ENCODE measurements around the gene C1QTNF4.
"Not testable (repeated sequence)": the region's sequence is repeated elsewhere in the genome, so short reads cannot be mapped to it uniquely, and the experiment has no call there.

C1QTNF4 gene

GRCh38 chr11:47593934-47594855 is at the start of gene C1QTNF4:
TSS of gene C1QTNF4 (minus strand) at chr11:47594411. CDS start at chr11:47590810, 3,601 bp downstream.
- H3K4me3 ChIP-seq (ENCODE audit: low read depth, low read length) = peak within 1 kb of the TSS; percentile 24
- TF ChIP-seq, protein P1, sequence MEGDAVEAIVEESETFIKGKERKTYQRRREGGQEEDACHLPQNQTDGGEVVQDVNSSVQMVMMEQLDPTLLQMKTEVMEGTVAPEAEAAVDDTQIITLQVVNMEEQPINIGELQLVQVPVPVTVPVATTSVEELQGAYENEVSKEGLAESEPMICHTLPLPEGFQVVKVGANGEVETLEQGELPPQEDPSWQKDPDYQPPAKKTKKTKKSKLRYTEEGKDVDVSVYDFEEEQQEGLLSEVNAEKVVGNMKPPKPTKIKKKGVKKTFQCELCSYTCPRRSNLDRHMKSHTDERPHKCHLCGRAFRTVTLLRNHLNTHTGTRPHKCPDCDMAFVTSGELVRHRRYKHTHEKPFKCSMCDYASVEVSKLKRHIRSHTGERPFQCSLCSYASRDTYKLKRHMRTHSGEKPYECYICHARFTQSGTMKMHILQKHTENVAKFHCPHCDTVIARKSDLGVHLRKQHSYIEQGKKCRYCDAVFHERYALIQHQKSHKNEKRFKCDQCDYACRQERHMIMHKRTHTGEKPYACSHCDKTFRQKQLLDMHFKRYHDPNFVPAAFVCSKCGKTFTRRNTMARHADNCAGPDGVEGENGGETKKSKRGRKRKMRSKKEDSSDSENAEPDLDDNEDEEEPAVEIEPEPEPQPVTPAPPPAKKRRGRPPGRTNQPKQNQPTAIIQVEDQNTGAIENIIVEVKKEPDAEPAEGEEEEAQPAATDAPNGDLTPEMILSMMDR (IDR thresholded peaks at IDR 0.05; ENCODE audit: low read depth, low read length) = no peak

GRCh38 chr11:47642099-47642855 is 48.1 kb upstream of the C1QTNF4 start, which contains the start of gene MTCH2:
TSS of gene MTCH2 (minus strand) at chr11:47642559. CDS start at chr11:47642465, 94 bp downstream.
- TF ChIP-seq, protein P1 (IDR thresholded peaks at IDR 0.05; ENCODE audit: low read depth, low read length) = no peak
- H3K4me3 ChIP-seq (ENCODE audit: low read depth, low read length) = peak within 1 kb of the TSS; percentile 89

DNA sequence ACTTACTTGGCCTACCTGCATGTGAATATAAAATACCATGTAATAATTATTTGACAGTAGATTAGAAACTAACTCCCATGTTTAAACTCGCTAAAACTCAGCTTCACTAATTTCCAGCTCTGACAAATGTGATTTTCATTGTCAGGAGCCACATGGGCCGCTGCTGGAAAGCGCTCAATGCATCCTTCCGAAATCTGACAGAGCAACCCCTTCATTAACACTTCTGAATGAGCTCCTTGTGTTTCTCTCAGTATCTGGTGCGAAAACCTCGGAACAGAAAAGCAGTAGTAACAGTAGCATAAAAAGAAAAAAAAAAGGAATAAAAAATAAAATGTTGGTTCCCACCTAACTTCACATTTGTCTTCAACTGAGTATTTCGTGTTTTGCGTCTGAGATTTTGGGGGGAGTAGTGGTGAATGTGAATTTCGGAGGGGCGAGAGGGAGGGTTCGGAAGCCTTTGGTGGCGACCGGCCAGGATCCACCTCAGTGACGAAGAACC is 47.4 kb upstream of the C1QTNF4 start:
- peak overlapping the region; percentile 89 for H3K4me3 ChIP-seq (ENCODE audit: low read depth, low read length)
- TF ChIP-seq, protein P1 (IDR thresholded peaks at IDR 0.05; ENCODE audit: low read depth, low read length) = no peak

DNA sequence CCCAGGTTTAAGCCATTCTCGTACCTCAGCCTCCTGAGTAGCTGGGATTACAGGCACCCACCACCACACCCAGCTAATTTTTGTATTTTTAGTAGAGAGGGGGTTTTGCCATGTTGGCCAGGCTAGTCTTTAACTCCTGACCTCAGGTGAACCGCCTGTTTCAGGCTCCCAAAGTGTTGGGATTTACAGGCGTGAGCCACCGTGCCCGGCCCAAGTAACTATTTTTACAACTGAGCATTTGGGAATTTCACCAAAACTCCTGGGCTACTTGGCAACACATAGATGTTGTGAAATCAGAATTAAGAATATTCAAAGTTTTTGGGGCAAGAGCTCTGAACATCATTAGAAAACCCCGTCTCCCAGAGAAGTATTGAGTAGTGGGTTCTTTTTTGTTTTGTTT is 46.3 kb upstream of the C1QTNF4 start:
- not testable (repeated sequence) for H3K4me3 ChIP-seq (ENCODE audit: low read depth, low read length)

GRCh38 chr11:47636331-47636730 is 42.1 kb upstream of the C1QTNF4 start:
- not testable (repeated sequence) for H3K4me3 ChIP-seq (ENCODE audit: low read depth, low read length)

DNA sequence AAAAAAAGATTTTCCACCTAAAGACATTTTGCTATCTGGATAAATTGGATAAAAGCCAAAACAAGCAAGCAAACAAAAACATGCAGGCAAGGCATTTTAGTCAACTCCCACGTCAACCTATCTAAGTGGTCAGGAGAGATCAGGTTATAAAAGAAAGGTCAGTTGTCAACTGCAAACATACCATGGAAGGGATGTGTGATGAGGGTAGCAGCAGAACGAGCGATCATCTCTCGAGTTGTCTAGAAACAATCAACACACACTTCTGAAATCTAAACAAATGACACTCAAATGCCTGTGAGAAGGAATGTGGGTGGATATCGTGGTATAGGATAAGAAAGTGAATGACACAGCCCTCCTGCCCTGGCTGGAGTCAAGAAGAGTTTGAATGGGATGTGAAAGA is 37.3 kb upstream of the C1QTNF4 start:
- TF ChIP-seq, protein P1 (IDR thresholded peaks at IDR 0.05; ENCODE audit: low read depth, low read length) = no peak
- no peak overlapping the region for H3K4me3 ChIP-seq (ENCODE audit: low read depth, low read length)

DNA sequence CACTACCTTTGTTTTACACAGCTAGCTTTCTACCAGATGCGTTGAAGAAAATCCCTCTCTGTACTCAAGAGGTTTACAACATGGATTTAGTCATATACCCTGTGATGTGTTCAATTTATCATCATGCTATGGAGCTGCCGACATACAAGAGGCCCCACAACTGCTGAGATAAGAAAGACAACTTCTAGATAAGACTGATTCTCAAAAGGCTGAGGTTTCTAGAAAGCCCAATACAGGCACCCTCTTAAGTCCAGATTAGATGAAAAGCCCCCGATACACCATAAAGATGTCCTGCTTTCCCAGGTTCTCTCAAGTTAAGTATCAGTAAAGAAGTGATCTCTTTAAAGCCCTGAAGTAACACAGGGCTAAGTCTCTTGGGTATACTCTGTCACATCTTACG is 33.8 kb upstream of the C1QTNF4 start:
- H3K4me3 ChIP-seq (ENCODE audit: low read depth, low read length) = no peak overlapping the region
- TF ChIP-seq, protein P1 (IDR thresholded peaks at IDR 0.05; ENCODE audit: low read depth, low read length) = no peak

GRCh38 chr11:47626234-47626633 is 32.0 kb upstream of the C1QTNF4 start:
- H3K4me3 ChIP-seq (ENCODE audit: low read depth, low read length) = no peak overlapping the region
- TF ChIP-seq, protein P1 (IDR thresholded peaks at IDR 0.05; ENCODE audit: low read depth, low read length) = no peak

Measured in WI38 (cell line).